GM23338 (cell line): ENCODE data around the gene NHEJ1.

ENCODE experiments used
- EZH2 ChIP-seq: fragments of 200-600 bp; sonication (generic); IDR thresholded peaks from one replicate; pipeline ENCODE4 v1.8.0; 2017; ENCODE audit warnings: antibody characterized with exemption, mild to moderate bottlenecking, low read depth; ENCODE audit not compliant: unreplicated experiment
- EZH2phosphoT487 ChIP-seq: fragments of 200-600 bp; sonication (generic); IDR thresholded peaks from one replicate; pipeline ENCODE4 v1.8.1; 2018; ENCODE audit warnings: antibody characterized with exemption; ENCODE audit not compliant: unreplicated experiment
- POLR2AphosphoS5 ChIP-seq: IDR thresholded peaks from 2 replicates; pipeline ENCODE4 v1.6.1; 2016; ENCODE audit warnings: antibody characterized with exemption, low read depth
- ZNF331 ChIP-seq: fragments of 250-450 bp; sonication (Bioruptor Pico); IDR thresholded peaks from 2 replicates; pipeline ENCODE4 v1.5.0; 2020; ENCODE audit warnings: low read depth, mild to moderate bottlenecking, moderate library complexity
- TF ChIP-seq, protein P1 (sequence below), 2 experiments: fragments of 200-600 bp in 1 of 2; sonication (generic) in 1 of 2; conservative IDR thresholded peaks; 2 replicates each; pipeline versions ENCODE4 v1.5.1 to v1.6.1; 2016 to 2017; ENCODE audit warnings: antibody characterized with exemption in 2 of 2, low read depth in 2 of 2, mild to moderate bottlenecking in 2 of 2, moderate library complexity in 1 of 2
- TF ChIP-seq, protein P2 (sequence below): IDR thresholded peaks from one replicate; pipeline ENCODE4 v1.6.1; 2018; ENCODE audit warnings: antibody characterized with exemption; ENCODE audit not compliant: unreplicated experiment
- TF ChIP-seq, protein P3 (sequence below): IDR thresholded peaks from 2 replicates; pipeline ENCODE4 v1.6.1; 2016; ENCODE audit warnings: antibody characterized with exemption

DNA sequence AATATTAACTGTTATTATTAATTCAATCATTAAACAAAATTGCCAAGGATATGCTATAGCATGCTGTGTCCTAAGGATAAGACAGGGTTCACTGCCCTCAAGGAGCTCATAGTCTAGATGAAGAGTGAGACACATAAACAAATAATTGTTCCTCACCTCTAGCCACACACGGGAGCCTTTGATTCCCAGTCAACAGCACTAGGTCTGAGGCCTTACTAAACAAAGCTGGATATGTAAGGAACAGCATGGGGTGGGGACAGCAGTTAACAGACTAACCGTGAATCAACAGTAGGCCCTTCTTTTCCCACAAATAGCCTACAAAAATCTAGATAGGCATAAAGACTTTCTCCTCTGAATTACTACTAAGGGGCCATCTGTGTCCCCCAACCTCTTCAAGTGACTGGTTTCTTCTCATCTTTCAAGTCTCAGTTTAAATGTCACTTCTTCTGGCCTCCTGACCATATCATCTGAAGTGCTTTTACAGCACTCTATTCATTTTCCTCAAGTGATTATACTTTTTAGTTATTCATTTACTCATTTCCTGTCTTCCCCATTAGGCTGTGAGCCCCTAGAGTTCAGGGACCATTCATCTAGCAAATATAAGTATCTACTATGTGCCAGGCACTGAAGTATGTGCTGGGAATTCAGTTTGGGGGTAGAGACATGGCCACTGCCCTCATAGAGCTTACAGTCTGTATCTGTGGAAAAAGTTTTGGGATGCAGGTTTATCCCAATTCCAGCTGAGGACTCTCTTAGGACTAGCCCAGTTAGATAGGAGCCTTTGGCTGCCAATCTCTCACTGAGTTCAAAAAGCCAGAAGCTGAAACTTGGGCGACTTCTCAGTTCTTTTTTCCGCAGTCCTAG is 69.9 kb downstream of the NHEJ1 start:
- TF ChIP-seq, protein P1, sequence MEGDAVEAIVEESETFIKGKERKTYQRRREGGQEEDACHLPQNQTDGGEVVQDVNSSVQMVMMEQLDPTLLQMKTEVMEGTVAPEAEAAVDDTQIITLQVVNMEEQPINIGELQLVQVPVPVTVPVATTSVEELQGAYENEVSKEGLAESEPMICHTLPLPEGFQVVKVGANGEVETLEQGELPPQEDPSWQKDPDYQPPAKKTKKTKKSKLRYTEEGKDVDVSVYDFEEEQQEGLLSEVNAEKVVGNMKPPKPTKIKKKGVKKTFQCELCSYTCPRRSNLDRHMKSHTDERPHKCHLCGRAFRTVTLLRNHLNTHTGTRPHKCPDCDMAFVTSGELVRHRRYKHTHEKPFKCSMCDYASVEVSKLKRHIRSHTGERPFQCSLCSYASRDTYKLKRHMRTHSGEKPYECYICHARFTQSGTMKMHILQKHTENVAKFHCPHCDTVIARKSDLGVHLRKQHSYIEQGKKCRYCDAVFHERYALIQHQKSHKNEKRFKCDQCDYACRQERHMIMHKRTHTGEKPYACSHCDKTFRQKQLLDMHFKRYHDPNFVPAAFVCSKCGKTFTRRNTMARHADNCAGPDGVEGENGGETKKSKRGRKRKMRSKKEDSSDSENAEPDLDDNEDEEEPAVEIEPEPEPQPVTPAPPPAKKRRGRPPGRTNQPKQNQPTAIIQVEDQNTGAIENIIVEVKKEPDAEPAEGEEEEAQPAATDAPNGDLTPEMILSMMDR (conservative IDR thresholded peaks at IDR 0.05; ENCODE audit: low read depth in 2 of 2): no peak
- TF ChIP-seq, protein P2, sequence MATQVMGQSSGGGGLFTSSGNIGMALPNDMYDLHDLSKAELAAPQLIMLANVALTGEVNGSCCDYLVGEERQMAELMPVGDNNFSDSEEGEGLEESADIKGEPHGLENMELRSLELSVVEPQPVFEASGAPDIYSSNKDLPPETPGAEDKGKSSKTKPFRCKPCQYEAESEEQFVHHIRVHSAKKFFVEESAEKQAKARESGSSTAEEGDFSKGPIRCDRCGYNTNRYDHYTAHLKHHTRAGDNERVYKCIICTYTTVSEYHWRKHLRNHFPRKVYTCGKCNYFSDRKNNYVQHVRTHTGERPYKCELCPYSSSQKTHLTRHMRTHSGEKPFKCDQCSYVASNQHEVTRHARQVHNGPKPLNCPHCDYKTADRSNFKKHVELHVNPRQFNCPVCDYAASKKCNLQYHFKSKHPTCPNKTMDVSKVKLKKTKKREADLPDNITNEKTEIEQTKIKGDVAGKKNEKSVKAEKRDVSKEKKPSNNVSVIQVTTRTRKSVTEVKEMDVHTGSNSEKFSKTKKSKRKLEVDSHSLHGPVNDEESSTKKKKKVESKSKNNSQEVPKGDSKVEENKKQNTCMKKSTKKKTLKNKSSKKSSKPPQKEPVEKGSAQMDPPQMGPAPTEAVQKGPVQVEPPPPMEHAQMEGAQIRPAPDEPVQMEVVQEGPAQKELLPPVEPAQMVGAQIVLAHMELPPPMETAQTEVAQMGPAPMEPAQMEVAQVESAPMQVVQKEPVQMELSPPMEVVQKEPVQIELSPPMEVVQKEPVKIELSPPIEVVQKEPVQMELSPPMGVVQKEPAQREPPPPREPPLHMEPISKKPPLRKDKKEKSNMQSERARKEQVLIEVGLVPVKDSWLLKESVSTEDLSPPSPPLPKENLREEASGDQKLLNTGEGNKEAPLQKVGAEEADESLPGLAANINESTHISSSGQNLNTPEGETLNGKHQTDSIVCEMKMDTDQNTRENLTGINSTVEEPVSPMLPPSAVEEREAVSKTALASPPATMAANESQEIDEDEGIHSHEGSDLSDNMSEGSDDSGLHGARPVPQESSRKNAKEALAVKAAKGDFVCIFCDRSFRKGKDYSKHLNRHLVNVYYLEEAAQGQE: no peak
- TF ChIP-seq POLR2AphosphoS5: no peak
- TF ChIP-seq EZH2: no peak
- TF ChIP-seq EZH2phosphoT487: no peak
- no peak for TF ChIP-seq ZNF331
- TF ChIP-seq, protein P3, sequence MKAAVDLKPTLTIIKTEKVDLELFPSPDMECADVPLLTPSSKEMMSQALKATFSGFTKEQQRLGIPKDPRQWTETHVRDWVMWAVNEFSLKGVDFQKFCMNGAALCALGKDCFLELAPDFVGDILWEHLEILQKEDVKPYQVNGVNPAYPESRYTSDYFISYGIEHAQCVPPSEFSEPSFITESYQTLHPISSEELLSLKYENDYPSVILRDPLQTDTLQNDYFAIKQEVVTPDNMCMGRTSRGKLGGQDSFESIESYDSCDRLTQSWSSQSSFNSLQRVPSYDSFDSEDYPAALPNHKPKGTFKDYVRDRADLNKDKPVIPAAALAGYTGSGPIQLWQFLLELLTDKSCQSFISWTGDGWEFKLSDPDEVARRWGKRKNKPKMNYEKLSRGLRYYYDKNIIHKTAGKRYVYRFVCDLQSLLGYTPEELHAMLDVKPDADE: no peak
